H1 (cell line): ENCODE data around the gene FAM120C. TPM values are rescaled to one million over a fixed set of nuclear protein-coding genes. Genes with fewer than 3 reads are reported as not detected.

Experiments used
- PHF8 ChIP-seq: fragments of 200-600 bp; sonication (generic); conservative IDR thresholded peaks from 2 replicates; pipeline ENCODE4 v1.7.1; 2012; ENCODE audit warnings: low read depth, mild to moderate bottlenecking, inconsistent platforms, low read length, moderate library complexity
- polyA plus RNA-seq, 7 experiments: library from polyadenylated mRNA; depleted of rRNA in 3 of 7; stranded (reverse) in 5 of 7; unstranded in 2 of 7; fragments of >200 nt in 5 of 7; fragments of 200-250 nt in 2 of 7; gene quantifications; 1 replicate in 5 of 7; 2 replicates in 1 of 7; 4 replicates in 1 of 7; pipeline versions ENCODE4 v1.2.1 to v1.2.3, GENCODE V29; 2011 to 2013; ENCODE audit warnings: missing spikeins in 2 of 7, mixed read lengths in 2 of 7
- total RNA-seq: library from RNA; stranded (reverse); fragmentation: NEBNext Ultra II Directional; extraction: Animal tissue kit (Norgen Biotek cat#: 25700); gene quantifications from 2 replicates; pipeline ENCODE4 v1.2.1, GENCODE V29; 2021
- TF ChIP-seq, protein P1 (sequence below): IDR thresholded peaks from 2 replicates; pipeline ENCODE4 v1.6.1; 2012; ENCODE audit warnings: inconsistent platforms

FAM120C gene
- total and polyA plus RNA-seq, 2 of the 8 experiments (the other 6 are each of a cell fraction or from before 2014, with no cell fraction given) = 4.4 to 8.1 TPM

DNA sequence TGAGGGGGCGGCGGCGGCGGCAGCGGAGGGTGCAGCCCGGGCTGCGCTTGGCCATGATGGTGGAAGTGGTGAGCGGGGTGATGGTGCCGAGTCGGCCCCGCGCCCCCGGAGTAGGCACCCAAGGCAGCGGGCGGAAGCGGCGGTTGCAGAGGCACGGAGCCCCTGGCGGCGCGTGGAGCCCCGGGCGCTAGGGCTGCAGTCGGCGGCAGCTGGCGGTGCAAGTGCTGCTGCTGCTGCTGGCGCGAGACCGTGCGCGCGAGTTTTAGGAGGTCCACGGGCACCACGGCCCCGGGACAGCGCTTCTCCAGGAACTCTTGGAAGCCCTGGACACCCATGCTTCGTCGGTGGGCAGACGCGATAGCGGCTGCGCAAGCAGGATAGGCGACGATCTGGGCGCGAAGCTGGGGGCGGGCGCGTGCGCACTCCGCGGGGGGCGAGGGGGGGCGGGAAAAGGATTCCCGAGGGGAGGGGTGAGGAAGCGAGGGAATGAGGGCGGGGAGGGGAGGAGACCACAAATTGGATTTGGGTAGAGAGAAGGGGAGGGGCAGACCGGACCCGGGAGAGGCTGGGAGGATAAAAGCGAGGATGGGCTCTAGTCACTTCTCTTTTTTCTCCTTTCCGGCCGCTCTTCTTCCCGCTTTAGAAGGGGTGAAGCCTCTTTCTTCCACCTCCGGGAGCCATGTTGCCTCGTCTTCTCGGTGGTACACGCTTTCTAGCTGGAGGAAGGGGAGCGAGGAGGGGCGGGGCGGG, at the start of gene FAM120C (continued):
- TF ChIP-seq PHF8 = peak; percentile 68
- TF ChIP-seq, protein P1, sequence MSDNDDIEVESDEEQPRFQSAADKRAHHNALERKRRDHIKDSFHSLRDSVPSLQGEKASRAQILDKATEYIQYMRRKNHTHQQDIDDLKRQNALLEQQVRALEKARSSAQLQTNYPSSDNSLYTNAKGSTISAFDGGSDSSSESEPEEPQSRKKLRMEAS = peak; percentile 65
